Colon (tissue), 2 donors: Measurements from ENCODE around the gene NFATC4.
"Not testable (repeated sequence)": the region's sequence is repeated elsewhere in the genome, so short reads cannot be mapped to it uniquely, and the experiment has no call there.

Experiments
- FAIRE-seq: peaks from 2 replicates; lab custom pipeline; 2012; peaks lifted over from hg19 to GRCh38; lab: Jason Lieb, UNC
- donor health status: control.
- donor health status: control.

Gene NFATC4

GRCh38 chr14:24367514-24368211 is at the start of gene NFATC4:
Gene NFATC4 (plus strand): TSS chr14:24368184. CDS start chr14:24368341, 157 bp downstream.
- FAIRE-seq: no peak

- FAIRE-seq: no peak
These were observed 46.6 kb upstream of the NFATC4 start for GRCh38 chr14:24321212-24321975.

- no peak for FAIRE-seq
These were observed 45.3 kb upstream of the NFATC4 start for GRCh38 chr14:24322672-24323071.

GRCh38 chr14:24323341-24323740 is 44.6 kb upstream of the NFATC4 start:
- FAIRE-seq: no peak

- no peak for FAIRE-seq
These were observed 44.0 kb upstream of the NFATC4 start for GRCh38 chr14:24324024-24324423.

- no peak for FAIRE-seq
These were observed 42.9 kb upstream of the NFATC4 start for GRCh38 chr14:24325041-24325530.

- no peak for FAIRE-seq
These were observed 42.0 kb upstream of the NFATC4 start for GRCh38 chr14:24325963-24326362.

- no peak for FAIRE-seq
These were observed 40.7 kb upstream of the NFATC4 start for GRCh38 chr14:24327303-24327702.

- FAIRE-seq: not testable (repeated sequence)
These were observed 40.1 kb upstream of the NFATC4 start for GRCh38 chr14:24327914-24328313.

- FAIRE-seq: no peak
These were observed 38.8 kb upstream of the NFATC4 start for GRCh38 chr14:24329073-24329663.

GRCh38 chr14:24329736-24330135 is 38.2 kb upstream of the NFATC4 start:
- no peak for FAIRE-seq

- no peak for FAIRE-seq
These were observed 36.9 kb upstream of the NFATC4 start for GRCh38 chr14:24330973-24331674.

GRCh38 chr14:24331731-24332267 is 36.2 kb upstream of the NFATC4 start:
- no peak for FAIRE-seq

GRCh38 chr14:24332268-24332993 is 35.6 kb upstream of the NFATC4 start:
- FAIRE-seq: no peak

GRCh38 chr14:24334431-24335291 is 33.3 kb upstream of the NFATC4 start, which contains the start of gene ADCY4:
Gene ADCY4 (minus strand): TSS chr14:24335071. CDS start chr14:24334652, 419 bp downstream.
- FAIRE-seq: no peak

GRCh38 chr14:24335461-24336171 is 32.4 kb upstream of the NFATC4 start:
- no peak for FAIRE-seq

- no peak for FAIRE-seq
These were observed 30.7 kb upstream of the NFATC4 start for GRCh38 chr14:24337144-24337823.

GRCh38 chr14:24337824-24338175 is 30.2 kb upstream of the NFATC4 start:
- no peak for FAIRE-seq

- FAIRE-seq: no peak
These were observed 29.1 kb upstream of the NFATC4 start for GRCh38 chr14:24338843-24339242.
